Lower lobe of right lung (tissue), 2 donors: ENCODE results near the gene TOLLIP. TPM values are rescaled to one million over a fixed set of nuclear protein-coding genes. Genes with fewer than 3 reads are reported as not detected.

Source experiments
- ATAC-seq, 2 donors: fragments of 200-7000 bp; cut with Tn5 transposase; one replicate each; pipeline ENCODE4 v1.9.1; 2020 to 2022; ENCODE audit warnings: mild to moderate bottlenecking in 2 of 2, moderate library complexity in 2 of 2
- DNase-seq: peaks from one replicate; pipeline ENCODE4 v3.0.0-alpha.2; 2020
- H3K27ac ChIP-seq: fragments of 200-600 bp; one replicate; pipeline ENCODE4 v1.8.0; 2022
- H3K27me3 ChIP-seq: fragments of 200-600 bp; one replicate; pipeline ENCODE4 v1.8.0; 2022; ENCODE audit warnings: low read depth
- H3K36me3 ChIP-seq: fragments of 200-600 bp; one replicate; pipeline ENCODE4 v1.8.0; 2022; ENCODE audit warnings: mild to moderate bottlenecking
- H3K4me1 ChIP-seq: fragments of 200-600 bp; one replicate; pipeline ENCODE4 v1.8.0; 2022
- H3K4me3 ChIP-seq: fragments of 200-600 bp; one replicate; pipeline ENCODE4 v1.8.0; 2022; ENCODE audit warnings: mild to moderate bottlenecking
- H3K9me3 ChIP-seq: fragments of 200-600 bp; one replicate; pipeline ENCODE4 v1.8.0; 2022
- intact Hi-C: fragments of 100-400 bp; cut with DNase I; formaldehyde crosslinking; loops from one replicate; pipeline ENCODE4 v1.11.0; 2022
- total RNA-seq: library from RNA; stranded (reverse); fragmentation: NEBNext Ultra II Directional; extraction: Animal tissue kit (Norgen Biotek cat#: 25700); gene quantifications from one replicate; pipeline ENCODE4 v1.2.1, GENCODE V29; 2021
- TF ChIP-seq, protein P1 (sequence below): fragments of 200-600 bp; IDR thresholded peaks from one replicate; pipeline ENCODE4 v1.8.0; 2022; ENCODE audit warnings: antibody characterized with exemption, mild to moderate bottlenecking
- donor health status: DM: no; HTN: yes; CAD: no; lungs with severe emphysema.

TOLLIP gene
- total RNA-seq, 1 donor from 2014 or later = 68.4 TPM

DNA sequence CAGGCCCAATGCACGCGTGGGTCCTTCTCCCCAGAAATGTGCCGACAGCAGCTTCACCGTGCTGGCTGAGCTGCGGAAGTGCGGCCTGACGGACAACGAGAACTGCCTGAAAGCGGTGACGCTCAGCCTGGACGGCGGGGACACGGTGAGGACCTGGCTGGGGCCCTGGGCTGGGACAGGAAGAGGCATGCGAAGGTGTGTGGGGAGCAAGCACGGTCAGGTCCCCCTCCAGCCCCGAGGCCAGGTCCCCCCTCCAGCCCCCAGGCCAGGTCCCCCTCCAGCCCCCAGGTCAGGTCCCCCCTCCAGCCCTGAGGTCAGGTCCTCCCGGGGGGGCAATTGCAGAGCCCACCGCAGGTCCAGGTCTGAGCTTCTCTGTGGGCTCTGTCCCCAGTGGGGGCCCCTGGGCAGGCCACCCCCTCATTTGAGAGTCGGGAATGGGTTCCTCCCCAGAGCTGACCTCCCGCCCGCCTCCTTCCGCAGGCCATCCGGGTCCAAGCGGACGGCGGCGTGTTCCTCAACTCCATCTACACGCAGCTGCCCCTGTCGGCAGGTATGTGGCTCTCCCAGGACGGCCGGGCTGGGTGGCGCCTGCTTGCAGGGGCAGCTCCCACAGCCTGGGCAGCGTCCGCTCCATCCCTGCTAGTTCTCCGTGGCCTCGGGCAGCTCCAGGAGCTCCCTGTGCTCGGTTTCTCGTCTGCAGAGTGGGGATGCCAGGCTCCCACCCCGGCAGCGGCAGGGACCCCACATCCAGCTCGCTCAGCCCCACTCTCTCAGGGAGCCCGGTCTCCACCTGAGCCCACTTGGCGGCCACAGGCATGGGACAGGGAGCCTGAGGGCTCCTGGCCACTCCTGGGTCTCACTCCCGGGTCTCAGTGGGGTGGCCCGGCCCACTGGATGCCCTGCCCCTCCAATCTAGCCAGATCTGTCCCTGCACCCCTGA lies 78.7 kb downstream of the TOLLIP start:
- H3K4me1 ChIP-seq = no peaks in the 10 kb centered on the region
- no peak overlapping the region for H3K4me3 ChIP-seq
- DNase-seq = peak; percentile 42
- TF ChIP-seq, protein P1, sequence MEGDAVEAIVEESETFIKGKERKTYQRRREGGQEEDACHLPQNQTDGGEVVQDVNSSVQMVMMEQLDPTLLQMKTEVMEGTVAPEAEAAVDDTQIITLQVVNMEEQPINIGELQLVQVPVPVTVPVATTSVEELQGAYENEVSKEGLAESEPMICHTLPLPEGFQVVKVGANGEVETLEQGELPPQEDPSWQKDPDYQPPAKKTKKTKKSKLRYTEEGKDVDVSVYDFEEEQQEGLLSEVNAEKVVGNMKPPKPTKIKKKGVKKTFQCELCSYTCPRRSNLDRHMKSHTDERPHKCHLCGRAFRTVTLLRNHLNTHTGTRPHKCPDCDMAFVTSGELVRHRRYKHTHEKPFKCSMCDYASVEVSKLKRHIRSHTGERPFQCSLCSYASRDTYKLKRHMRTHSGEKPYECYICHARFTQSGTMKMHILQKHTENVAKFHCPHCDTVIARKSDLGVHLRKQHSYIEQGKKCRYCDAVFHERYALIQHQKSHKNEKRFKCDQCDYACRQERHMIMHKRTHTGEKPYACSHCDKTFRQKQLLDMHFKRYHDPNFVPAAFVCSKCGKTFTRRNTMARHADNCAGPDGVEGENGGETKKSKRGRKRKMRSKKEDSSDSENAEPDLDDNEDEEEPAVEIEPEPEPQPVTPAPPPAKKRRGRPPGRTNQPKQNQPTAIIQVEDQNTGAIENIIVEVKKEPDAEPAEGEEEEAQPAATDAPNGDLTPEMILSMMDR = no peak
- intact Hi-C loops = no loop called here
- H3K27me3 ChIP-seq = peaks cover 34% of the 10 kb centered on the region
- H3K36me3 ChIP-seq = no peaks in the 10 kb centered on the region
- H3K9me3 ChIP-seq = no peaks in the 10 kb centered on the region
- no peak overlapping the region for H3K27ac ChIP-seq
- ATAC-seq = no peak

DNA sequence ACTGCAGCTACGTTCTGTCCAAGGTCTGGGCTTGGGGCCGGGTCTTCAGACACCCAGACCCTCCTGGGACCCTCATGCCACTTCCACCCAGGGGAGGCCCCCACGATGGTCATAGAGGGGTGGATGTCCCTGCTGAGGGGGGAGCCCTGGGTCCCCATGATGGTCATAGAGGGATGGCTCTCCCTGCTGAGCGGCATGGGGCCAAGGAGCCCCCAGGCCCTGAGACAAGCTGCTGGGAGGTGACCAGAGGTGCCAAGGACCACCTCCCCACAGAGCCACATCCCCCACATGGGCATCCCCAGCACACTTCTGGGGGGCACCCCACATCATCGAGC lies 79.3 kb downstream of the TOLLIP start:
- TF ChIP-seq, protein P1 = no peak
- H3K27me3 ChIP-seq = peaks cover 37% of the 10 kb centered on the region
- no peaks in the 10 kb centered on the region for H3K36me3 ChIP-seq
- no peaks in the 10 kb centered on the region for H3K9me3 ChIP-seq
- no peak for DNase-seq
- H3K4me1 ChIP-seq = no peaks in the 10 kb centered on the region
- no peak for ATAC-seq
- H3K27ac ChIP-seq = no peak overlapping the region
- intact Hi-C loops = no loop called here
- H3K4me3 ChIP-seq = no peak overlapping the region

DNA sequence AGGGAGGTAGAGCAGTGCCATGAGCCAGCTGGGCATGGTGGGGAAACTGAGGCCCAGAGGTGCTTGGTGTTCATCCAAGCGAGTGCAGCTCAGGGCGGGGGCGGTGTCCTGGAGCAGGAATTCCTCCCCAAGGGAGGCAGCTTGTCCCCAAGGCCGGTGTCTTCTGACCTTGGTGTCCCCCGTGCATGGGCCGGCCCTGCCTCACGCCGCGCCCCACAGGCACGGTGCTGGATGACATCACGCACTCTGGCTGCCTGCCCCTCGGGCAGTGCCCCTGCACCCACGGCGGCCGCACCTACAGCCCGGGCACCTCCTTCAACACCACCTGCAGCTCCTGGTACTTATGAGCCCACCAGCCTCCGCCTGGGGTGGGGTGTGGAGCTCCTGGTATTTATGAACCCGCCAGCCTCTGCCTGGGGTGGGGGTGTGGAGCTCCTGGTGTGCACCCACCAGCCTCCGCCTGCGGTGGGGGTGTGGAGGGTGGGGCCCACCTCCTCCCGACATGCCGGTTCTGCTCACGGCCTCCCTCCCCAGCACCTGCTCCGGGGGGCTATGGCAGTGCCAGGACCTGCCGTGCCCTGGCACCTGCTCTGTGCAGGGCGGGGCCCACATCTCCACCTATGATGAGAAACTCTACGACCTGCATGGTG lies 79.8 kb downstream of the TOLLIP start:
- Histone ChIP-seq H3K36me3 (no peaks in the 10 kb centered on the region), H3K4me1 (no peaks in the 10 kb centered on the region), H3K27me3 (peaks cover 37% of the 10 kb centered on the region), H3K4me3 (no peak overlapping the region), H3K9me3 (no peaks in the 10 kb centered on the region), H3K27ac (no peak overlapping the region)
- ATAC-seq (no peak), DNase-seq (peak; percentile 35)
- intact Hi-C loops = no loop called here
- TF ChIP-seq, protein P1 = no peak

DNA sequence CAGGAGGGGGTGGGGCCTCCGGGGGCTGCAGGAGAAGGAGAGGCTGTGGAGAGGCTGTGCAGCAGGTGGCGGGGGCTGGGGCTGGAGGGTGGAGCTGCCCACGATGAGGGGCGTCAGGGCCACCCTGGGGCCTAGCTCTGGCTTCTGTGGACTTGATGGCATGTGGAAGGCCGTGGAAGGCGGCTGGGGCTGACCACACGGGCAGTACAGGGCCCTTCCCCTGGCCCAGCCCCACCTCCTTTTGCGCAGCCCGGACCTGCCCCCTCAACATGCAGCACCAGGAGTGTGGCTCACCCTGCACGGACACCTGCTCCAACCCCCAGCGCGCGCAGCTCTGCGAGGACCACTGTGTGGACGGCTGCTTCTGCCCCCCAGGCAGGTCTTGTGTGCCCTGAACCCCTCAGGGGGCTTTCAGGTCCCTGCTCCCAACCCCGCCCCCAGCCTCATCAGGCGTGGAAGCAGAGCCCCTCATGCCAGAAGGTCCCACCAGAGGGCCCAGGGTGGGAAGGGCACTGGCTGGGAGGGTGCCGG lies 80.4 kb downstream of the TOLLIP start:
- TF ChIP-seq, protein P1 = no peak
- Histone ChIP-seq H3K27me3 (peaks cover 40% of the 10 kb centered on the region), H3K4me1 (no peaks in the 10 kb centered on the region), H3K9me3 (no peaks in the 10 kb centered on the region), H3K36me3 (no peaks in the 10 kb centered on the region), H3K4me3 (no peak overlapping the region), H3K27ac (no peak overlapping the region)
- ATAC-seq = no peak
- intact Hi-C loops = no loop called here
- DNase-seq = no peak

DNA sequence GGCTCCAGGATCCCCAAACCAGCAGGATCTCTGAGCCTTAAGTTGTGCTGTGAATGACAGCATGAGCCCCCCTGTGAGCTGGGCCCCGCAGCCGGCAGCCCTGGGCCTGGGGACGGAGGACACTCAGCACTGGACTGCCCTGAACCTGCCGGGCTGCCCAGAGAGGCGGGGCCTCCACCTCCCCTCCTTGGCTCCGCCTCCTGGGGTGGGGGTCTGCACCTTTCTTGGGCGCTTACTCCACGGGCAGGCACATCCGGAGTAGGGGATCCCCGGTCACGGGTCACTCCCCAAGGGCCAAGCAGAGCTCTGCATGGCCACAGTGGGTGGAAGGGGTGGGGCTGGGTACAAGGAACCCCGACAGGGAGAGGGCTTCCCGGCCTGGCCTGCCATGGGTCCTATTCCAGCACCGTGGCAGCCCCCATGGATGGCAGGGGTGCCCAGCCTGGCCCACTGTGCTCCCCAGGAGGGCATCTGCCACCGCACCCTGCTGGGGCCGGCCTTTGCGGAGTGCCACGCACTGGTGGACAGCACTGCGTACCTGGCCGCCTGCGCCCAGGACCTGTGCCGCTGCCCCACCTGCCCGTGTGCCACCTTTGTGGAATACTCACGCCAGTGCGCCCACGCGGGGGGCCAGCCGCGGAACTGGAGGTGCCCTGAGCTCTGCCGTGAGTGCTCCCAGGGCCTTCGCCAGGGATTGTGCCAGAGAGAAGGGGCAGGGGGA lies 81.2 kb downstream of the TOLLIP start:
- Histone ChIP-seq H3K4me1 (no peaks in the 10 kb centered on the region), H3K36me3 (no peaks in the 10 kb centered on the region), H3K9me3 (no peaks in the 10 kb centered on the region), H3K27ac (no peak overlapping the region), H3K27me3 (peaks cover 47% of the 10 kb centered on the region), H3K4me3 (no peak overlapping the region)
- TF ChIP-seq, protein P1 = no peak
- intact Hi-C loops = no loop called here
- no peak for ATAC-seq
- DNase-seq = peak; percentile 42
